Renal pelvis (tissue), 4 donors: ENCODE data around the gene CATSPERD. TPM values are rescaled to one million over a fixed set of nuclear protein-coding genes. Genes with fewer than 3 reads are reported as not detected.
"Not testable (repeated sequence)": the region's sequence is repeated elsewhere in the genome, so short reads cannot be mapped to it uniquely, and the experiment has no call there.

Experiments
- DNase-seq: peaks from one replicate; pipeline ENCODE4 v3.0.0-alpha.2; 2013
- polyA plus RNA-seq, 3 donors: library from polyadenylated mRNA; unstranded; fragments of 120-200 nt; gene quantifications; one replicate each; pipeline ENCODE4 v1.2.1, GENCODE V29; 2013; ENCODE audit not compliant: insufficient read length in 3 of 3

CATSPERD gene
- polyA plus RNA-seq, 3 donors, result not detected

GRCh38 chr19:5697890-5698634 is 22.4 kb upstream of the CATSPERD start:
- no peak for DNase-seq

DNA sequence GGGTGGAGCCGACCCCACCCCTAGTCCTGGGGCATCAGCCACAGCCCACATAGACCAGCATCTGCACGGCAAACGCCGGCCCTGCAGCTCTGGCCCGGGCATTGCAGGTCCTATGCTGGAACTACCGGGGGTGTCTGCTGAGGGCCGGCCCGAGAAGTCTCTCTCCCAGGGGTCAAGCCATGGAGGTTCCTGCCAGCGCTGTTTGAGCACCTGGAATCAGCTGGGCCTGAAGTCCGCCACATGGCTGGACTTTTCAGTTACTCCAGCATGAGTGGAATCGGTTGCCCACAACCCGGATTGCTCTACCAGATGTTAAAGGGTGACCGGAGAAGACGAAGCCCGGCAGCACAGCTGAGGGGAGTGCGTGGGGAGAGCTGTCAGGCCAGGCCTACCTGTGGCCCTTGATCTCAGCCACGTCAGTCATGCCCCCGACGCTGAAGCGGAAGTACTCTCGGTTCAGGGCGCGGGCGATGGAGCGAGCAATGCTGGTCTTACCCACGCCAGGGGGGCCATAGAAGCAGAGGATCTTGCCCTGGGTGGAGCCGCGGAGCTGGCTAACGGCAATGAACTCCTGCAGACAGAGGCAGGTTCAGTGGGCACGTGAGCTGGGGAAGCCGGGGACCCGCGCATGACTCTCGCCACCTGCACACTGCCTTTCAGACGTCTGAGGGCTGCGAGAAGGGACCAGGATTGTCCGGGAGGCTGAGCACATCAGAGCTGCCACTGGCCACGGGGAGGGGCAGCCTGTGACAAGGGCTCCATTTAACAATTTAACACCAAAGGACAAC is 21.6 kb upstream of the CATSPERD start:
- DNase-seq, result no peak

DNA sequence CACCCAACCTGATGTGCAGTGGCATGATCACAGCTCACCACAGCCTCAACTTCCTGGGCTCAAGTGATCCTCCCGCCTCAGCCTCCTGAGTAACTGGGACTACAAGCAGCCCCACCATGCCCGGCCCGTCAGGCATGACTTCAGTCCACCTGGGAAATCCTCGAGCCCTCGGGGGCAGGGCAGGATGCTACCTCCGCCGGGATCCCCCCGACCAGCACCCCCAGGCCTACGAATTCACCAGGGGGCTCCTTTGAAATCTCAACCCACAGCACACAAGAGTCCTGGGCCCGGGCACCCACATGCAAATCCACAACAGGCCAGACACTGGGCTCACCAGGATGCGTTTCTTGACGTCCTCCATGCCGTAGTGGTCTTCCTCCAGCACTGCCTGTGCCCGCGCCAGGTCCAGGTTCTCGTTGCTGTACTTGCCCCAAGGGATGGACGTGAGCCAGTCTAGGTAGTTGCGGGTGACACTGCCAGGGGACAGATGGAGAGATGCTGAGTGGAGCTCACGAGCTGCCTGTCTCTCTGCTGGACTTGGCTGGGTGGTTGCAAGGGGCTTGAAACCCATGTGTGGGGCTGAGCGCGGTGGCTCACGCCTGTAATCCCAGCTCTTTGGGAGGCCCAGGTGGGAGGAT is 19.9 kb upstream of the CATSPERD start:
- no peak for DNase-seq

GRCh38 chr19:5702053-5702410 is 18.4 kb upstream of the CATSPERD start:
- not testable (repeated sequence) for DNase-seq

GRCh38 chr19:5703819-5704818 is 16.3 kb upstream of the CATSPERD start:
- no peak for DNase-seq

- no peak for DNase-seq
Measured at GRCh38 chr19:5705552-5705951, 14.9 kb upstream of the CATSPERD start.

- DNase-seq, result no peak
Measured at GRCh38 chr19:5706876-5707573, 13.4 kb upstream of the CATSPERD start.

- no peak for DNase-seq
Measured at GRCh38 chr19:5707576-5708575, 12.6 kb upstream of the CATSPERD start.

DNA sequence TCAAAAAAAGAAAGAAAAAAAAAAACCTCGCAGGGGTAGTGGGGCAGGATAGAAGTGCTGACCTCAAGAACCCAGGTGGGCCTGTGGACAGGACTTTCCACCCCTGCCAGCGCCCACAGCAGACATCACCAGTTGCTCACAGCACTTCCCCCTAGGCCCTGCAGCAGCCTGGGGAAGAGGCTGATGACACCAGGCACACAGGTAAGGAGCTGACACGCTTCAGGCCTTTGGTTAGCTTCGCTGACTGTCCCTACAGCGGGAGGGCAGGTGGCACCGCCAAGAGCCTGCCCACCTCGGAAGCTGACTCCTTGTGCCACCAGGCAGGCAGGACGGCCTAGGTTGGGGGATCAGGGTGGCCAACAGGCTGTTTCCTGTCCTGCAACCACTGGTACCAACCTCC is 9.4 kb upstream of the CATSPERD start:
- DNase-seq, result no peak

- no peak for DNase-seq
Measured at GRCh38 chr19:5711713-5712161, 8.7 kb upstream of the CATSPERD start.

DNA sequence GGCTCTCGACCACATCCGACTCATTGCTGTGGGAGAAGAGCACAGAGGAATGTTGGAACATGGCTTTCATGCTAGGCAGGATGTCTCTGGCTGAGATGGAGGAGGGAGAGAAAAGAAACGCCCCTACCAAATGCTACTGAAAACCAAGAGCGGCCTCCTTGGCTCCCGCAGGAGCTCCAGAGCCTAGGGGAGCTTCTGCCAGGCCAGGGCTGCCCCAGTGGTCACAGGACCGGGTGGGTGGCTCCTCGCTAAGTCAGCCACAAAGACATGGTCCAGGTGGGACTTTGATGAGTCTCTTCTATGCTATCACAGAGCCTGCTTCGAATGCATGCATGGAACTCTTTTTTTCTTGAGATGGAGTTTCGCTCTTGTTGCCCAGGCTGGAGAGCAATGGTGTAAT is 7.2 kb upstream of the CATSPERD start:
- DNase-seq, result no peak

- DNase-seq, result no peak
Measured at GRCh38 chr19:5714816-5715215, 5.6 kb upstream of the CATSPERD start.

DNA sequence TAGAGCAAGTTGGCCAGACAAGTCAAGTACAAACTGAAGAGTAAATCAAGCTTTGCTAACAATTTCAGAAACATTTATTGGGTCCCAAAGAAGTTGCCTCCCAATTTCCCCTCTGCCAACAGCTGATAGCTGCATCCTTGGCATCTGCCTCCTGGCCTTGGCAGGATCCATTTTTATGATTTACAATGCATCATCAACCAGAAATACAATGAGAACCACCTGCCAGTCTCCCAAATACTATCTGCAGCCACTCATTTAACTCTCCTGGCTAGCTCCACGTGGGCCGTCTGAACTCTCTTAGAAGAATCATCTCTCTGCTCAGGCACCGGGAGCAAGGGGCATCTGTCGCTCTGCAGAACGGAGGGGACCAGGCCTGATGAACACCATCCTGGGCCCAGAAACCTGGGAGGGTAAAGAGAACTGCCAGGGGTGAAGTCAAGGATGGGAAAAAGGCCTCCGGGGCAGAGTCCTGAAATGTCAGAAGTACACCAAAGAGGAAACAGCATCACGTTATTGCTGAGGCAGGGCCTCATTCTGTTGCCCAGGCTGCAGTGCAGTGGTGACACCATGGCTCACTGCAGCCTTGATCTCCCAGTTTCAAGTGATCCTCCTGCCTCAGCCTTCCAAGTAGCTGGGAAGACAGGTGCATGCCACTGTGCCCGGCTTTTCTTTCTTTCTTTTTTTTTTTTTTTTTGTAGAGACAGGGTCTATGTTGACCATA is 3.1 kb upstream of the CATSPERD start:
- DNase-seq, result no peak

- no peak for DNase-seq
Measured at GRCh38 chr19:5718037-5718578, 2.3 kb upstream of the CATSPERD start.

GRCh38 chr19:5718579-5719273 is 1.7 kb upstream of the CATSPERD start:
- no peak for DNase-seq

- no peak for DNase-seq
Measured at GRCh38 chr19:5719274-5719960, 1.0 kb upstream of the CATSPERD start.

DNA sequence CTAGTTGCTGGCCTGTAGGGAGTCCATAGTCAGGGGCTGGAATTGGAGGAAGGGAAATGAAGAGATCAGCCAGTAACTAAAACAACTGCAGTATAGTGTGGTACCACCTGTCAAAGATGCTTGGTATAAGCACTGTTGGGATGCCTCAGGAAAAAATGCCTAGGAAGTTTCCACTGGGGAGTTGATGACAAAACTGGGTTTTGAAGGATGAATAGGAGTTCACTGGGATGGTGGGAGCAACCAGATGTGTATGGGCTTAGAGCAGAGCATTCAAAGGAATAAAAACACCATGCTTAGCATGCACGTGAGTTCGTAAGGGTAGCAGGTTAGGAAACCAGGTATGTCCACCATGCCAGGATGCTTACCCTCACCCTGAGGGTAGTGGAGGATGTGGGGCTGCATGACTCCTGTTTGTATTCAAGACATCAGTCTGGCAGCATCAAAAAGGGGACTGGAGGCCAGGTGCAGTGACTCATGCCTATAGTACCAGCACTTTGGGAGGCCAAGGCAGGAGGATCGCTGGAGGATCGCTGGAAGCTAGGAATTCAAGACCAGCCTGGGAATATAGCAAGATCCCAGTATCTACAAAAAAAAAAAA is 7.1 kb downstream of the CATSPERD start:
- DNase-seq, result no peak
